K562 (cell line): Measurements from ENCODE around the gene TFAP2E. TPM values are rescaled to one million over a fixed set of nuclear protein-coding genes. Genes with fewer than 3 reads are reported as not detected.

ENCODE experiments used
- CBFA2T2 ChIP-seq: fragments of 450-650 bp; conservative IDR thresholded peaks from 2 replicates; pipeline ENCODE4 v1.6.1; 2017; ENCODE audit warnings: mild to moderate bottlenecking
- CHD2 ChIP-seq: IDR thresholded peaks from 2 replicates; pipeline ENCODE4 v1.6.1; 2011; ENCODE audit warnings: low read depth, low read length
- FOXA1 ChIP-seq: fragments of 450-650 bp; IDR thresholded peaks from 2 replicates; pipeline ENCODE4 v1.6.1; 2016; ENCODE audit warnings: mild to moderate bottlenecking, borderline replicate concordance
- GABPB2 ChIP-seq: fragments of 250-450 bp; sonication (Bioruptor Pico); conservative IDR thresholded peaks from 2 replicates; pipeline ENCODE4 v1.5.1; 2021; ENCODE audit warnings: mild to moderate bottlenecking
- HCFC1 ChIP-seq: IDR thresholded peaks from 2 replicates; pipeline ENCODE4 v1.6.1; 2012; ENCODE audit warnings: low read depth, low read length, improper control_type of control experiment
- HDAC2 ChIP-seq: fragments of 450-650 bp; IDR thresholded peaks from 2 replicates; pipeline ENCODE4 v1.6.1; 2016; ENCODE audit warnings: mild to moderate bottlenecking
- HDGF ChIP-seq: fragments of 450-650 bp; IDR thresholded peaks from 2 replicates; pipeline ENCODE4 v1.6.1; 2016
- HNRNPLL ChIP-seq: fragments of 200-400 bp; formaldehyde crosslinking; IDR thresholded peaks from 2 replicates; pipeline ENCODE4 v1.6.1; 2017; ENCODE audit warnings: low read length, low read depth, mild to moderate bottlenecking; ENCODE audit not compliant: poor library complexity, severe bottlenecking
- NFE2 ChIP-seq: IDR thresholded peaks from 2 replicates; pipeline ENCODE4 v1.6.1; 2014; ENCODE audit warnings: antibody characterized with exemption, low read depth
- PHF20 ChIP-seq: fragments of 450-650 bp; IDR thresholded peaks from 2 replicates; pipeline ENCODE4 v1.6.1; 2018; ENCODE audit not compliant: partially characterized antibody
- PHF8 ChIP-seq: fragments of 200-600 bp; sonication (generic); IDR thresholded peaks from 2 replicates; pipeline ENCODE4 v1.6.1; 2012; ENCODE audit warnings: mixed run types, mild to moderate bottlenecking, inconsistent platforms, low read length, moderate library complexity, borderline replicate concordance
- POLR2AphosphoS5 ChIP-seq: IDR thresholded peaks from 2 replicates; pipeline ENCODE4 v1.6.1; 2011; ENCODE audit warnings: mild to moderate bottlenecking, low read depth, low read length, moderate library complexity; ENCODE audit not compliant: control insufficient read depth, insufficient read depth
- POLR2H ChIP-seq: IDR thresholded peaks from 2 replicates; pipeline ENCODE4 v1.6.1; 2016; ENCODE audit warnings: missing genetic modification characterization, low read depth, mild to moderate bottlenecking, control low read depth, missing compliant biosample characterization, moderate library complexity
- SMAD1 ChIP-seq: fragments of 150-350 bp; IDR thresholded peaks from 2 replicates; pipeline ENCODE4 v1.6.1; 2014; ENCODE audit warnings: low read length, low read depth; ENCODE audit not compliant: partially characterized antibody
- SMARCA5 ChIP-seq: fragments of 450-650 bp; IDR thresholded peaks from 2 replicates; pipeline ENCODE4 v1.6.1; 2016
- SP1 ChIP-seq: sonication (generic); formaldehyde crosslinking; IDR thresholded peaks from 2 replicates; pipeline ENCODE4 v1.8.1; 2022; ENCODE audit warnings: mild to moderate bottlenecking, missing genetic modification reagents
- SRSF7 ChIP-seq: fragments of 200-400 bp; formaldehyde crosslinking; optimal IDR thresholded peaks from 2 replicates; pipeline ENCODE3; 2017; ENCODE audit warnings: mild to moderate bottlenecking, low read depth, low read length
- TBP ChIP-seq: optimal IDR thresholded peaks from 2 replicates; pipeline ENCODE3; 2011; ENCODE audit warnings: low read depth, low read length, improper control_type of control experiment
- TEAD1 ChIP-seq, 2 experiments: fragments of 450-650 bp in 1 of 2; sonication (generic) in 1 of 2; formaldehyde crosslinking; IDR thresholded peaks; 2 replicates each; pipeline versions ENCODE4 v1.4.0 to v1.8.0; 2020 to 2022; ENCODE audit warnings: mild to moderate bottlenecking in 2 of 2, missing genetic modification reagents in 1 of 2
- ZEB2 ChIP-seq: fragments of 450-650 bp; IDR thresholded peaks from 2 replicates; pipeline ENCODE4 v1.6.1; 2016
- ZMIZ1 ChIP-seq, 2 experiments: fragments of 150-350 bp in 1 of 2; IDR thresholded peaks; 2 replicates each; pipeline ENCODE4 v1.6.1; 2012 to 2016; ENCODE audit warnings: low read depth in 2 of 2, low read length in 2 of 2, mild to moderate bottlenecking in 1 of 2, moderate library complexity in 1 of 2
- ZNF668 ChIP-seq: fragments of 250-450 bp; sonication (Bioruptor Pico); IDR thresholded peaks from 2 replicates; pipeline ENCODE4 v1.8.0; 2022; ENCODE audit warnings: mild to moderate bottlenecking, inconsistent platforms
- polyA plus RNA-seq, 8 experiments: library from polyadenylated mRNA; depleted of rRNA in 4 of 8; stranded (reverse) in 5 of 8; unstranded in 3 of 8; fragments of >200 nt; fragmentation: Nextera tagmentation in 2 of 8; fragmentation: Illumina TruSeq in 1 of 8; extraction: Ambion mirVana in 2 of 8; extraction: Trizol in 1 of 8; gene quantifications; 2 replicates each; pipeline versions ENCODE4 v1.2.1 to v1.2.3, GENCODE V29; 2011 to 2014; ENCODE audit warnings: inconsistent platforms in 1 of 8, missing spikeins in 1 of 8
- total RNA-seq, 7 experiments: library from RNA; depleted of rRNA in 6 of 7; stranded (reverse); fragments of >200 nt in 6 of 7; fragmentation: Illumina TruSeq in 2 of 7; extraction: Trizol in 2 of 7; gene quantifications; 2 replicates each; pipeline versions ENCODE4 v1.2.1 to v1.2.3, GENCODE V29; 2011 to 2021; ENCODE audit warnings: low replicate concordance in 1 of 7
- TF ChIP-seq, protein P1 (sequence below): sonication (generic); formaldehyde crosslinking; IDR thresholded peaks from 2 replicates; pipeline ENCODE4 v1.8.0; 2022; ENCODE audit warnings: missing genetic modification reagents, mild to moderate bottlenecking, moderate library complexity, borderline replicate concordance
- TF ChIP-seq, protein P2 (sequence below): fragments of 450-650 bp; IDR thresholded peaks from 2 replicates; pipeline ENCODE4 v1.6.1; 2016; ENCODE audit warnings: mild to moderate bottlenecking

The TFAP2E gene
- total and polyA plus RNA-seq, 9 of the 15 experiments (the other 6 are each of a cell fraction or from before 2014, with no cell fraction given), result 0.03 to 0.11 (median 0.07) TPM; not detected in 4

GRCh38 chr1:35557118-35557610, 15.9 kb upstream of the TFAP2E start, which contains the start of gene KIAA0319L (continued):
- TF ChIP-seq ZNF668 (CRISPR knock-in tag), result no peak
- no peak for TF ChIP-seq FOXA1
- TF ChIP-seq, protein P1, sequence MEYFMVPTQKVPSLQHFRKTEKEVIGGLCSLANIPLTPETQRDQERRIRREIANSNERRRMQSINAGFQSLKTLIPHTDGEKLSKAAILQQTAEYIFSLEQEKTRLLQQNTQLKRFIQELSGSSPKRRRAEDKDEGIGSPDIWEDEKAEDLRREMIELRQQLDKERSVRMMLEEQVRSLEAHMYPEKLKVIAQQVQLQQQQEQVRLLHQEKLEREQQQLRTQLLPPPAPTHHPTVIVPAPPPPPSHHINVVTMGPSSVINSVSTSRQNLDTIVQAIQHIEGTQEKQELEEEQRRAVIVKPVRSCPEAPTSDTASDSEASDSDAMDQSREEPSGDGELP, result peak; percentile 70; the same call in 1 of the 2 replicates
- no peak for TF ChIP-seq NFE2
- TF ChIP-seq SP1 (CRISPR knock-in tag), result no peak
- no peak for TF ChIP-seq CBFA2T2
- TF ChIP-seq GABPB2 (CRISPR knock-in tag), result no peak
- no peak for TF ChIP-seq SMARCA5
- TF ChIP-seq ZEB2, result peak; percentile 86
- no peak for TF ChIP-seq ZMIZ1 (IDR thresholded peaks at IDR 0.05; ENCODE audit: low read depth in 2 of 2, low read length in 2 of 2)
- no peak for TF ChIP-seq HCFC1
- no peak for TF ChIP-seq POLR2H (tag)
- TF ChIP-seq HDAC2, result peak; percentile 89
- peak; percentile 56 for TF ChIP-seq SMAD1
- no peak for TF ChIP-seq TBP
- peak in 1 of 2 experiments; percentile 75; a peak in 2 of 4 replicates for TF ChIP-seq TEAD1 (CRISPR knock-in tag; IDR thresholded peaks at IDR 0.05)
- TF ChIP-seq CHD2, result no peak
- TF ChIP-seq HDGF, result peak; percentile 43; the same call in 1 of the 2 replicates
- TF ChIP-seq PHF20, result peak; percentile 87
- TF ChIP-seq HNRNPLL, result no peak
- TF ChIP-seq POLR2AphosphoS5, result peak; percentile 60
- TF ChIP-seq SRSF7, result no peak
- TF ChIP-seq PHF8, result peak; percentile 98
- TF ChIP-seq, protein P2, sequence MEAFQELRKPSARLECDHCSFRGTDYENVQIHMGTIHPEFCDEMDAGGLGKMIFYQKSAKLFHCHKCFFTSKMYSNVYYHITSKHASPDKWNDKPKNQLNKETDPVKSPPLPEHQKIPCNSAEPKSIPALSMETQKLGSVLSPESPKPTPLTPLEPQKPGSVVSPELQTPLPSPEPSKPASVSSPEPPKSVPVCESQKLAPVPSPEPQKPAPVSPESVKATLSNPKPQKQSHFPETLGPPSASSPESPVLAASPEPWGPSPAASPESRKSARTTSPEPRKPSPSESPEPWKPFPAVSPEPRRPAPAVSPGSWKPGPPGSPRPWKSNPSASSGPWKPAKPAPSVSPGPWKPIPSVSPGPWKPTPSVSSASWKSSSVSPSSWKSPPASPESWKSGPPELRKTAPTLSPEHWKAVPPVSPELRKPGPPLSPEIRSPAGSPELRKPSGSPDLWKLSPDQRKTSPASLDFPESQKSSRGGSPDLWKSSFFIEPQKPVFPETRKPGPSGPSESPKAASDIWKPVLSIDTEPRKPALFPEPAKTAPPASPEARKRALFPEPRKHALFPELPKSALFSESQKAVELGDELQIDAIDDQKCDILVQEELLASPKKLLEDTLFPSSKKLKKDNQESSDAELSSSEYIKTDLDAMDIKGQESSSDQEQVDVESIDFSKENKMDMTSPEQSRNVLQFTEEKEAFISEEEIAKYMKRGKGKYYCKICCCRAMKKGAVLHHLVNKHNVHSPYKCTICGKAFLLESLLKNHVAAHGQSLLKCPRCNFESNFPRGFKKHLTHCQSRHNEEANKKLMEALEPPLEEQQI, result peak; percentile 23; the same call in 1 of the 2 replicates
